Ammon's horn (tissue), 1 donor: ENCODE measurements around the gene VSIG10.
"Not testable (repeated sequence)": the region's sequence is repeated elsewhere in the genome, so short reads cannot be mapped to it uniquely, and the experiment has no call there.

ENCODE experiments used
- DNase-seq: peaks from one replicate; pipeline ENCODE4 v3.0.0-alpha.2; 2016; ENCODE audit warnings: low spot score

Gene VSIG10

GRCh38 chr12:118103601-118104382, at the start of gene VSIG10:
TSS of gene VSIG10 (minus strand) at chr12:118104011. CDS start at chr12:118103671, 340 bp downstream.
- peak; percentile 38 for DNase-seq

- no peak for DNase-seq
Measured at GRCh38 chr12:118151755-118152154, 47.9 kb upstream of the VSIG10 start.

- no peak for DNase-seq
Measured at GRCh38 chr12:118150625-118151024, 46.8 kb upstream of the VSIG10 start.

GRCh38 chr12:118148287-118148686, 44.5 kb upstream of the VSIG10 start:
- DNase-seq: no peak

- DNase-seq: no peak
Measured at GRCh38 chr12:118145798-118146156, 42.0 kb upstream of the VSIG10 start.

GRCh38 chr12:118145113-118145797, 41.4 kb upstream of the VSIG10 start:
- DNase-seq: no peak

GRCh38 chr12:118144499-118144898, 40.7 kb upstream of the VSIG10 start:
- no peak for DNase-seq

GRCh38 chr12:118140825-118141224, 37.0 kb upstream of the VSIG10 start:
- no peak for DNase-seq

- DNase-seq: no peak
Measured at GRCh38 chr12:118137148-118137678, 33.4 kb upstream of the VSIG10 start.

GRCh38 chr12:118136559-118137003, 32.8 kb upstream of the VSIG10 start:
- DNase-seq: no peak

- DNase-seq: peak; percentile 99
Measured at GRCh38 chr12:118135788-118136558, 32.2 kb upstream of the VSIG10 start, which contains the start of gene PEBP1. TSS of gene PEBP1 (plus strand) at chr12:118136124. CDS start at chr12:118136210, 86 bp downstream.

- not testable (repeated sequence) for DNase-seq
Measured at GRCh38 chr12:118129436-118129835, 25.6 kb upstream of the VSIG10 start.

GRCh38 chr12:118127867-118128266, 24.1 kb upstream of the VSIG10 start:
- no peak for DNase-seq

- no peak for DNase-seq
Measured at GRCh38 chr12:118126119-118126757, 22.4 kb upstream of the VSIG10 start.

GRCh38 chr12:118125743-118126118, 21.9 kb upstream of the VSIG10 start:
- no peak for DNase-seq

- DNase-seq: no peak
Measured at GRCh38 chr12:118124333-118124874, 20.6 kb upstream of the VSIG10 start.

GRCh38 chr12:118122264-118122663, 18.5 kb upstream of the VSIG10 start:
- no peak for DNase-seq

GRCh38 chr12:118120579-118121363, 17.0 kb upstream of the VSIG10 start:
- peak; percentile 81 for DNase-seq

GRCh38 chr12:118119449-118119879, 15.7 kb upstream of the VSIG10 start:
- DNase-seq: no peak

- DNase-seq: no peak
Measured at GRCh38 chr12:118109088-118109487, 5.3 kb upstream of the VSIG10 start.

GRCh38 chr12:118107694-118108093, 3.9 kb upstream of the VSIG10 start:
- DNase-seq: no peak
